Measurements from ENCODE around the gene HRCT1.

The HRCT1 gene

GRCh38 chr9:35905912-35906679, at the start of gene HRCT1:
TSS of gene HRCT1 (plus strand) at chr9:35906202. CDS start at chr9:35906288, 86 bp downstream.
- TF ChIP-seq CTCF (IDR thresholded peaks at IDR 0.05; ENCODE audit: extremely low read depth, missing control alignments): no peak
- DNase-seq (ENCODE audit: low spot score): no peak

GRCh38 chr9:35856206-35856605, 49.8 kb upstream of the HRCT1 start:
- no peak for DNase-seq (ENCODE audit: low spot score)
- no peak for TF ChIP-seq CTCF (IDR thresholded peaks at IDR 0.05; ENCODE audit: extremely low read depth, missing control alignments)

GRCh38 chr9:35856882-35857281, 49.1 kb upstream of the HRCT1 start:
- DNase-seq (ENCODE audit: low spot score): no peak
- no peak for TF ChIP-seq CTCF (IDR thresholded peaks at IDR 0.05; ENCODE audit: extremely low read depth, missing control alignments)

GRCh38 chr9:35858458-35858857, 47.5 kb upstream of the HRCT1 start:
- no peak for TF ChIP-seq CTCF (IDR thresholded peaks at IDR 0.05; ENCODE audit: extremely low read depth, missing control alignments)
- no peak for DNase-seq (ENCODE audit: low spot score)

- no peak for DNase-seq (ENCODE audit: low spot score)
- TF ChIP-seq CTCF (IDR thresholded peaks at IDR 0.05; ENCODE audit: extremely low read depth, missing control alignments): no peak
Measured at GRCh38 chr9:35859310-35859989, 46.6 kb upstream of the HRCT1 start.

- TF ChIP-seq CTCF (IDR thresholded peaks at IDR 0.05; ENCODE audit: extremely low read depth, missing control alignments): no peak
- DNase-seq (ENCODE audit: low spot score): no peak
Measured at GRCh38 chr9:35859990-35860339, 46.0 kb upstream of the HRCT1 start.

GRCh38 chr9:35861161-35861897, 44.7 kb upstream of the HRCT1 start:
- no peak for TF ChIP-seq CTCF (IDR thresholded peaks at IDR 0.05; ENCODE audit: extremely low read depth, missing control alignments)
- no peak for DNase-seq (ENCODE audit: low spot score)
